HepG2 (cell line): ENCODE results near the gene IL1RL2. TPM values are rescaled to one million over a fixed set of nuclear protein-coding genes. Genes with fewer than 3 reads are reported as not detected.

Source experiments
- HMG20A ChIP-seq: IDR thresholded peaks from 2 replicates; pipeline ENCODE4 v1.6.1; 2016; ENCODE audit warnings: borderline replicate concordance
- HNRNPLL ChIP-seq: fragments of 200-400 bp; formaldehyde crosslinking; IDR thresholded peaks from 2 replicates; pipeline ENCODE4 v1.6.1; 2017; ENCODE audit warnings: mild to moderate bottlenecking, low read depth, low read length; ENCODE audit not compliant: poor library complexity, severe bottlenecking
- KDM1A ChIP-seq: IDR thresholded peaks from 2 replicates; pipeline ENCODE4 v1.6.1; 2016; ENCODE audit warnings: missing compliant biosample characterization
- KLF11 ChIP-seq: IDR thresholded peaks from 2 replicates; pipeline ENCODE4 v1.6.1; 2016; ENCODE audit warnings: missing compliant biosample characterization
- NFE2L2 ChIP-seq: fragments of 150-350 bp; IDR thresholded peaks from 2 replicates; pipeline ENCODE4 v1.6.1; 2014; ENCODE audit warnings: low read length
- NFKBIZ ChIP-seq: IDR thresholded peaks from 2 replicates; pipeline ENCODE4 v1.6.1; 2018; ENCODE audit warnings: missing genetic modification reagents, missing compliant biosample characterization
- PAF1 ChIP-seq: IDR thresholded peaks from 2 replicates; pipeline ENCODE4 v1.6.1; 2016; ENCODE audit warnings: missing genetic modification reagents, missing compliant biosample characterization
- RFX1 ChIP-seq: fragments of 450-650 bp; IDR thresholded peaks from 2 replicates; pipeline ENCODE4 v1.6.1; 2017
- SCMH1 ChIP-seq: sonication (generic); formaldehyde crosslinking; IDR thresholded peaks from 2 replicates; pipeline ENCODE4 v1.9.0; 2021; ENCODE audit warnings: missing genetic modification reagents, mild to moderate bottlenecking, borderline replicate concordance
- SMARCC2 ChIP-seq: fragments of 450-650 bp; IDR thresholded peaks from 2 replicates; pipeline ENCODE4 v1.6.1; 2017; ENCODE audit warnings: antibody characterized with exemption, mild to moderate bottlenecking
- SP4 ChIP-seq: sonication (generic); formaldehyde crosslinking; IDR thresholded peaks from 2 replicates; pipeline ENCODE4 v1.8.1; 2023; ENCODE audit warnings: mild to moderate bottlenecking, missing genetic modification reagents
- TP53 ChIP-seq: sonication (generic); formaldehyde crosslinking; conservative IDR thresholded peaks from 2 replicates; pipeline ENCODE4 v1.4.0; 2020; ENCODE audit warnings: missing genetic modification reagents
- WIZ ChIP-seq: sonication (generic); formaldehyde crosslinking; IDR thresholded peaks from 2 replicates; pipeline ENCODE4 v1.5.1; 2020; ENCODE audit warnings: mild to moderate bottlenecking, missing genetic modification reagents
- ZC3H4 ChIP-seq: sonication (generic); formaldehyde crosslinking; IDR thresholded peaks from 2 replicates; pipeline ENCODE4 v1.4.0; 2020; ENCODE audit warnings: missing genetic modification reagents, borderline replicate concordance
- ZFY ChIP-seq: sonication (generic); formaldehyde crosslinking; IDR thresholded peaks from 2 replicates; pipeline ENCODE4 v1.4.0; 2020; ENCODE audit warnings: missing genetic modification reagents
- ZNF12 ChIP-seq: sonication (generic); formaldehyde crosslinking; IDR thresholded peaks from 2 replicates; pipeline ENCODE4 v1.5.0; 2020; ENCODE audit warnings: missing genetic modification reagents
- ZNF225 ChIP-seq: sonication (generic); formaldehyde crosslinking; IDR thresholded peaks from 2 replicates; pipeline ENCODE4 v1.4.0; 2020; ENCODE audit warnings: mild to moderate bottlenecking, missing genetic modification reagents
- ZNF24 ChIP-seq: fragments of 450-650 bp; IDR thresholded peaks from 2 replicates; pipeline ENCODE4 v1.6.1; 2017; ENCODE audit warnings: antibody characterized with exemption, mild to moderate bottlenecking
- ZNF264 ChIP-seq: sonication (generic); formaldehyde crosslinking; IDR thresholded peaks from 2 replicates; pipeline ENCODE4 v1.4.0; 2020; ENCODE audit warnings: missing genetic modification reagents
- ZNF326 ChIP-seq: sonication (generic); formaldehyde crosslinking; IDR thresholded peaks from 2 replicates; pipeline ENCODE4 v1.4.0; 2020; ENCODE audit warnings: missing genetic modification reagents, borderline replicate concordance
- ZNF550 ChIP-seq: sonication (generic); formaldehyde crosslinking; IDR thresholded peaks from 2 replicates; pipeline ENCODE4 v1.4.0; 2020; ENCODE audit warnings: mild to moderate bottlenecking, missing genetic modification reagents, borderline replicate concordance
- ZNF788 ChIP-seq: sonication (generic); formaldehyde crosslinking; IDR thresholded peaks from 2 replicates; pipeline ENCODE4 v1.5.0; 2020; ENCODE audit warnings: mild to moderate bottlenecking, missing genetic modification reagents, borderline replicate concordance
- polyA plus RNA-seq, 8 experiments: library from polyadenylated mRNA; depleted of rRNA in 3 of 8; stranded (reverse) in 7 of 8; unstranded in 1 of 8; fragments of >200 nt; fragmentation: Illumina TruSeq in 4 of 8; extraction: Trizol in 4 of 8; gene quantifications; 2 replicates each; pipeline versions ENCODE4 v1.2.1 to v1.2.3, GENCODE V29; 2011 to 2016; ENCODE audit warnings: low read depth in 4 of 8, missing spikeins in 1 of 8, mixed read lengths in 1 of 8; ENCODE audit not compliant: insufficient read depth in 1 of 8
- total RNA-seq, 5 experiments: library from RNA; depleted of rRNA; stranded (reverse); fragments of >200 nt; fragmentation: Illumina TruSeq; extraction: Trizol; gene quantifications; 2 replicates each; pipeline ENCODE4 v1.2.3, GENCODE V29; 2016; ENCODE audit warnings: low read depth in 1 of 5
- TF ChIP-seq, protein P1 (sequence below): sonication (generic); formaldehyde crosslinking; IDR thresholded peaks from 2 replicates; pipeline ENCODE4 v1.8.1; 2023; ENCODE audit warnings: mild to moderate bottlenecking, missing genetic modification reagents, borderline replicate concordance
- TF ChIP-seq, protein P2 (sequence below): sonication (generic); formaldehyde crosslinking; IDR thresholded peaks from 2 replicates; pipeline ENCODE4 v1.4.0; 2020; ENCODE audit warnings: missing genetic modification reagents
- TF ChIP-seq, protein P3 (sequence below): IDR thresholded peaks from 2 replicates; pipeline ENCODE4 v1.6.1; 2016; ENCODE audit warnings: missing compliant biosample characterization, missing genetic modification reagents, borderline replicate concordance
- TF ChIP-seq, protein P4 (sequence below): sonication (generic); formaldehyde crosslinking; IDR thresholded peaks from 2 replicates; pipeline ENCODE4 v1.5.0; 2020; ENCODE audit warnings: missing genetic modification reagents

The IL1RL2 gene
- total and polyA plus RNA-seq, 2 of the 13 experiments (the other 11 are each of a cell fraction or from before 2014, with no cell fraction given), result 0.03 TPM; not detected in 1

DNA sequence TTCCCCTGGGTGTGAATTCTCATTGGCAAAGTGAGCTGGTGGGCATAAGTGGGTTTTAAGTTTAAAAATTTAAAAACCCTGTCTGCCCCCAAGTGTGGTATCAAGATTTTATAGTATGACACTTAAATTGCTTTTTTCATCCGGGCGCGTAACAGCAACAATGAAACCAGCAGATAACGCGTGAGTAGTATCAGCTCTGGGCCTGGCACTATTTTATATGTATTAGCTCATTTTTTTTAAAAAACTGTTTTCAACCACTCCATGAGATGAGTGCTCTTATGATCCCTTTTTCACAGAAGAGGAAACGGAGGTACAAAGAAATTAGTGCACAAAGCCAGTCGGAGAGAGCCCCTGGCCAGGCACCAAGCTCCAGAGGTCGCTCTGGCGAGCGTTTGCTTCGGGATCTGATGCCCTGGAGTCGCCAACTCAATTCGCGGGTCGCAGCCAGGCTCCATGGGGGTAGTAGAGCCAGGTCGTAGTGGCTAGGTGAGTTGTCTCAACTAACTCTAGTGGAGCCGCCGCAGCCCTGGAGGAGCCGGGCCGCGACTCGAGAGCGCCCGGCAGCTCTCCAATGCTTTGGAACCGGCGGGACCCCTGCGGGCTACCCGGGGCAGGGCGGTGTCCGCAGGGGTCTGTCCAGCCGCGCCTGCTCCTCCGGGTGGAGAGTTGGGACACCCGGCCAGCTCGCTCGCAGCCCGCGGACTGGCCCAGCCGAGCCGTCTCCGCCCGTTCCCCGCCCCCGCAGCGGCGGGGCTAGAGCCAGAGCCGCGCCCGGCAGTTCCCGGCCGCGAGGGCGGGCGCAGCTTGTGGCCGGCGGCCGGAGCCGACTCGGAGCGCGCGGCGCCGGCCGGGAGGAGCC is 44.6 kb upstream of the IL1RL2 start, which contains the start of gene IL1R1 (continued):
- TF ChIP-seq ZNF550 (no peak), ZNF326 (CRISPR knock-in tag) (no peak), NFE2L2 (no peak), TP53 (CRISPR knock-in tag) (no peak), PAF1 (CRISPR knock-in tag) (no peak), RFX1 (no peak), KLF11 (no peak), ZNF264 (CRISPR knock-in tag) (peak; percentile 32; the same call in 1 of the 2 replicates), SP4 (CRISPR knock-in tag) (peak; percentile 49; the same call in 1 of the 2 replicates), HMG20A (CRISPR knock-in tag) (no peak), NFKBIZ (CRISPR knock-in tag) (no peak), SMARCC2 (no peak), KDM1A (CRISPR knock-in tag) (no peak), WIZ (no peak), ZNF225 (CRISPR knock-in tag) (no peak), ZNF24 (no peak), HNRNPLL (peak; percentile 56), SCMH1 (no peak), ZC3H4 (no peak), ZNF12 (CRISPR knock-in tag) (0 out of 2 replicates have a peak, but pooled peaks have one; percentile 13), ZNF788 (0 out of 2 replicates have a peak, but pooled peaks have one; percentile 3), ZFY (peak; percentile 59)
- TF ChIP-seq, protein P1, sequence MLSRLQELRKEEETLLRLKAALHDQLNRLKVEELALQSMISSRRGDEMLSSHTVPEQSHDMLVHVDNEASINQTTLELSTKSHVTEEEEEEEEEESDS (CRISPR knock-in tag), result no peak
- TF ChIP-seq, protein P2, sequence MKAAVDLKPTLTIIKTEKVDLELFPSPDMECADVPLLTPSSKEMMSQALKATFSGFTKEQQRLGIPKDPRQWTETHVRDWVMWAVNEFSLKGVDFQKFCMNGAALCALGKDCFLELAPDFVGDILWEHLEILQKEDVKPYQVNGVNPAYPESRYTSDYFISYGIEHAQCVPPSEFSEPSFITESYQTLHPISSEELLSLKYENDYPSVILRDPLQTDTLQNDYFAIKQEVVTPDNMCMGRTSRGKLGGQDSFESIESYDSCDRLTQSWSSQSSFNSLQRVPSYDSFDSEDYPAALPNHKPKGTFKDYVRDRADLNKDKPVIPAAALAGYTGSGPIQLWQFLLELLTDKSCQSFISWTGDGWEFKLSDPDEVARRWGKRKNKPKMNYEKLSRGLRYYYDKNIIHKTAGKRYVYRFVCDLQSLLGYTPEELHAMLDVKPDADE (CRISPR knock-in tag), result no peak
- TF ChIP-seq, protein P3, sequence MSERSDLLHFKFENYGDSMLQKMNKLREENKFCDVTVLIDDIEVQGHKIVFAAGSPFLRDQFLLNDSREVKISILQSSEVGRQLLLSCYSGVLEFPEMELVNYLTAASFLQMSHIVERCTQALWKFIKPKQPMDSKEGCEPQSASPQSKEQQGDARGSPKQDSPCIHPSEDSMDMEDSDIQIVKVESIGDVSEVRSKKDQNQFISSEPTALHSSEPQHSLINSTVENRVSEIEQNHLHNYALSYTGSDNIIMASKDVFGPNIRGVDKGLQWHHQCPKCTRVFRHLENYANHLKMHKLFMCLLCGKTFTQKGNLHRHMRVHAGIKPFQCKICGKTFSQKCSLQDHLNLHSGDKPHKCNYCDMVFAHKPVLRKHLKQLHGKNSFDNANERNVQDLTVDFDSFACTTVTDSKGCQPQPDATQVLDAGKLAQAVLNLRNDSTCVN, result no peak
- TF ChIP-seq, protein P4, sequence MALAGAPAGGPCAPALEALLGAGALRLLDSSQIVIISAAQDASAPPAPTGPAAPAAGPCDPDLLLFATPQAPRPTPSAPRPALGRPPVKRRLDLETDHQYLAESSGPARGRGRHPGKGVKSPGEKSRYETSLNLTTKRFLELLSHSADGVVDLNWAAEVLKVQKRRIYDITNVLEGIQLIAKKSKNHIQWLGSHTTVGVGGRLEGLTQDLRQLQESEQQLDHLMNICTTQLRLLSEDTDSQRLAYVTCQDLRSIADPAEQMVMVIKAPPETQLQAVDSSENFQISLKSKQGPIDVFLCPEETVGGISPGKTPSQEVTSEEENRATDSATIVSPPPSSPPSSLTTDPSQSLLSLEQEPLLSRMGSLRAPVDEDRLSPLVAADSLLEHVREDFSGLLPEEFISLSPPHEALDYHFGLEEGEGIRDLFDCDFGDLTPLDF, result peak; percentile 64; the same call in 1 of the 2 replicates
